ENCODE results near the gene PRSS12.
"Not testable (repeated sequence)": the region's sequence is repeated elsewhere in the genome, so short reads cannot be mapped to it uniquely, and the experiment has no call there.

Gene PRSS12

GRCh38 chr4:118318931-118319330, 33.9 kb downstream of the PRSS12 start:
- no peak for DNase-seq (ENCODE audit: low spot score)

- DNase-seq (ENCODE audit: low spot score): no peak
Observed at GRCh38 chr4:118317691-118318090, 35.1 kb downstream of the PRSS12 start.

GRCh38 chr4:118314221-118314620, 38.6 kb downstream of the PRSS12 start:
- no peak for DNase-seq (ENCODE audit: low spot score)

- no peak for DNase-seq (ENCODE audit: low spot score)
Observed at GRCh38 chr4:118313098-118313497, 39.7 kb downstream of the PRSS12 start.

GRCh38 chr4:118308306-118309030, 44.3 kb downstream of the PRSS12 start:
- DNase-seq (ENCODE audit: low spot score): no peak

GRCh38 chr4:118307643-118308042, 45.2 kb downstream of the PRSS12 start:
- DNase-seq (ENCODE audit: low spot score): no peak

GRCh38 chr4:118299619-118300018, 53.2 kb downstream of the PRSS12 start:
- not testable (repeated sequence) for DNase-seq (ENCODE audit: low spot score)

GRCh38 chr4:118296729-118297128, 56.1 kb downstream of the PRSS12 start:
- DNase-seq (ENCODE audit: low spot score): no peak

GRCh38 chr4:118290951-118291350, 61.9 kb downstream of the PRSS12 start:
- DNase-seq (ENCODE audit: low spot score): no peak

- no peak for DNase-seq (ENCODE audit: low spot score)
Observed at GRCh38 chr4:118289794-118290193, 63.0 kb downstream of the PRSS12 start.

- no peak for DNase-seq (ENCODE audit: low spot score)
Observed at GRCh38 chr4:118287711-118288451, 64.9 kb downstream of the PRSS12 start.

- no peak for DNase-seq (ENCODE audit: low spot score)
Observed at GRCh38 chr4:118286685-118287084, 66.1 kb downstream of the PRSS12 start.

- DNase-seq (ENCODE audit: low spot score): no peak
Observed at GRCh38 chr4:118285931-118286330, 66.9 kb downstream of the PRSS12 start.

- no peak for DNase-seq (ENCODE audit: low spot score)
Observed at GRCh38 chr4:118284169-118284568, 68.6 kb downstream of the PRSS12 start.

- no peak for DNase-seq (ENCODE audit: low spot score)
Observed at GRCh38 chr4:118282692-118283091, 70.1 kb downstream of the PRSS12 start.

- no peak for DNase-seq (ENCODE audit: low spot score)
Observed at GRCh38 chr4:118281611-118282442, 71.0 kb downstream of the PRSS12 start.

GRCh38 chr4:118280501-118281218, 72.1 kb downstream of the PRSS12 start:
- peak; percentile 72 for DNase-seq (ENCODE audit: low spot score)

- DNase-seq (ENCODE audit: low spot score): peak; percentile 19
Observed at GRCh38 chr4:118279920-118280432, 72.8 kb downstream of the PRSS12 start.

GRCh38 chr4:118279328-118279727, 73.5 kb downstream of the PRSS12 start:
- peak; percentile 31 for DNase-seq (ENCODE audit: low spot score)

GRCh38 chr4:118278473-118279274, 74.1 kb downstream of the PRSS12 start:
- peak; percentile 90 for DNase-seq (ENCODE audit: low spot score)

GRCh38 chr4:118277243-118277642, 75.6 kb downstream of the PRSS12 start:
- DNase-seq (ENCODE audit: low spot score): no peak
